Measurements from ENCODE around the gene ZNF26.
"Not testable (repeated sequence)": the region's sequence is repeated elsewhere in the genome, so short reads cannot be mapped to it uniquely, and the experiment has no call there.

The ZNF26 gene

GRCh38 chr12:132949936-132950837 is 36.0 kb upstream of the ZNF26 start:
- no peaks in the 10 kb centered on the region for H3K4me1 ChIP-seq (ENCODE audit: insufficient read depth, low read length)

DNA sequence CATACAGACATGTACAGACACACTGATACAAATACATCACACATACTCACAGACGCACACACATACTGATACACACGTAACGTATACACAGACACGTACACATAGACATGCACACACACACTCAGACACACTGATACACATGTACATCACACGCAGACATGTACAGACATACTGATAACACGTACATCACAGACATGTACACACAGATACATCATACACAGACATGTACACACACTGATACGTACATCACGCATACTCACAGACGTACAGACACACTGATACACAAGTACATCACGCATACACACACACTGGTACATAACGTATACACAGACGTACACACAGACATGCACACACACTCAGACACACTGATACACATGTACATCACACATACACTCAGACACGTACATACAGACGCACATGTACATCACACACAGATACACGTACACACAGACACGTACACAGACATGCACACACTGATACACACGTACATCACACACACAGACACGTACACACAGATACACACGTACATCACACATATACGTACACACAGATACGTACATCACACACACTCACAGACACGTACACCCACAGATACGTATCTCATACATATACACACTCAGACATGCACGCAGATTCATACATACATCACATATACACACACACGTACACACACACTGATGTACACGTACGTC is 35.2 kb upstream of the ZNF26 start:
- H3K4me1 ChIP-seq (ENCODE audit: insufficient read depth, low read length) = no peaks in the 10 kb centered on the region
- H3K36me3 ChIP-seq (ENCODE audit: insufficient read depth, low read depth, low read length) = no peaks in the 10 kb centered on the region
- H3K9ac ChIP-seq (ENCODE audit: low read depth, low read length) = no peak overlapping the region
- H3K9me3 ChIP-seq (ENCODE audit: insufficient read depth, low read depth, low read length) = peaks cover 94% of the 10 kb centered on the region
- no peaks in the 10 kb centered on the region for H3K27me3 ChIP-seq (ENCODE audit: insufficient read depth, low read length)
- H3K4me3 ChIP-seq (ENCODE audit: low read length) = peak overlapping the region; percentile 39
- no peak overlapping the region for H3K27ac ChIP-seq (ENCODE audit: low read length)

More at GRCh38 chr12:132949936-132950837, 36.0 kb upstream of the ZNF26 start:
- peaks cover 97% of the 10 kb centered on the region for H3K9me3 ChIP-seq (ENCODE audit: insufficient read depth, low read depth, low read length)
- H3K9ac ChIP-seq (ENCODE audit: low read depth, low read length) = no peak overlapping the region
- H3K27me3 ChIP-seq (ENCODE audit: insufficient read depth, low read length) = no peaks in the 10 kb centered on the region
- H3K36me3 ChIP-seq (ENCODE audit: insufficient read depth, low read depth, low read length) = no peaks in the 10 kb centered on the region
- no peak overlapping the region for H3K27ac ChIP-seq (ENCODE audit: low read length)
- peak overlapping the region; percentile 39; the same call in 1 of the 2 replicates for H3K4me3 ChIP-seq (ENCODE audit: low read length)

DNA sequence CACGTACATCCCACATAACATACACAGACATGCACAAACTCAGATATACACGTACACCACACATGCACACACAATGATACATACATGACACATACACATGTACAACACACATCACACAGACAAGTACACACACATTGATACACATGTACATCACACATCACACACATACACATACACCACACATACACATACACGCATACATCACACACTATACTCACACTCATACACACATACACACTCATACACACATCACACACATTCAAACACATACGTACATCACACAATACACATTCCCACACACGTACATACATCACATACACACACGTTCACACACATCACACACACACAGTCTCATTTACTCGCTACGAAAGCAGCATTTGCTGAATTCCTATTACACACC is 34.5 kb upstream of the ZNF26 start:
- Histone ChIP-seq H3K9ac (ENCODE audit: low read depth, low read length) (no peak overlapping the region), H3K27ac (ENCODE audit: low read length) (no peak overlapping the region), H3K4me1 (ENCODE audit: insufficient read depth, low read length) (no peaks in the 10 kb centered on the region), H3K36me3 (ENCODE audit: insufficient read depth, low read depth, low read length) (no peaks in the 10 kb centered on the region), H3K9me3 (ENCODE audit: insufficient read depth, low read depth, low read length) (peaks cover 93% of the 10 kb centered on the region), H3K27me3 (ENCODE audit: insufficient read depth, low read length) (no peaks in the 10 kb centered on the region), H3K4me3 (ENCODE audit: low read length) (peak overlapping the region; percentile 39)

GRCh38 chr12:132952371-132953162 is 33.6 kb upstream of the ZNF26 start:
- Histone ChIP-seq H3K27ac (ENCODE audit: low read length) (no peak overlapping the region), H3K36me3 (ENCODE audit: insufficient read depth, low read depth, low read length) (no peaks in the 10 kb centered on the region), H3K9me3 (ENCODE audit: insufficient read depth, low read depth, low read length) (peaks cover 92% of the 10 kb centered on the region), H3K27me3 (ENCODE audit: insufficient read depth, low read length) (no peaks in the 10 kb centered on the region), H3K4me1 (ENCODE audit: insufficient read depth, low read length) (no peaks in the 10 kb centered on the region), H3K9ac (ENCODE audit: low read depth, low read length) (no peak overlapping the region), H3K4me3 (ENCODE audit: low read length) (no peak overlapping the region)

- Histone ChIP-seq H3K4me3 (ENCODE audit: low read length) (no peak overlapping the region), H3K4me1 (ENCODE audit: insufficient read depth, low read length) (no peaks in the 10 kb centered on the region), H3K9ac (ENCODE audit: low read depth, low read length) (no peak overlapping the region), H3K27ac (ENCODE audit: low read length) (no peak overlapping the region), H3K36me3 (ENCODE audit: insufficient read depth, low read depth, low read length) (no peaks in the 10 kb centered on the region), H3K27me3 (ENCODE audit: insufficient read depth, low read length) (no peaks in the 10 kb centered on the region), H3K9me3 (ENCODE audit: insufficient read depth, low read depth, low read length) (peaks cover 92% of the 10 kb centered on the region)
Observed at GRCh38 chr12:132953163-132953425, 33.1 kb upstream of the ZNF26 start.

DNA sequence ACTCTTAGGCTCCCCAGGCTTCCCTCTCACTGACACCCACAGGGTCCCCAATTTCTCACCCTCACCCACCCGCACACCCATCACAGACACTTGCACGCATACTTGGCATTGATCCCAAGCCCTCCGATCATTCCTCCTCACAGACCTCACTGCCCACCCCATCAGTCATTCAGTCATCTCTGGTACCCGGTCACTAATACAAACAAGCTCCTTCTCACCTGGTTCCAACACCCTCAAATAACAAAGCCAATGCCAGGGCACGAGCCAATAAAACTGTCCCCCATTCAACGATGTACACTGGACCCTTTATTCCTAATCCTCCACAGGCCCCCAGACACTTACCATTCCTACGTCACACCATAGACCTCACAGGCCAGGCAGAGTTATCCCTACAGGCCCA is 32.4 kb upstream of the ZNF26 start:
- H3K9me3 ChIP-seq (ENCODE audit: insufficient read depth, low read depth, low read length) = peaks cover 88% of the 10 kb centered on the region
- no peaks in the 10 kb centered on the region for H3K27me3 ChIP-seq (ENCODE audit: insufficient read depth, low read length)
- H3K4me1 ChIP-seq (ENCODE audit: insufficient read depth, low read length) = no peaks in the 10 kb centered on the region
- H3K4me3 ChIP-seq (ENCODE audit: low read length) = peak overlapping the region; percentile 38; the same call in 1 of the 2 replicates
- no peaks in the 10 kb centered on the region for H3K36me3 ChIP-seq (ENCODE audit: insufficient read depth, low read depth, low read length)
- no peak overlapping the region for H3K27ac ChIP-seq (ENCODE audit: low read length)
- H3K9ac ChIP-seq (ENCODE audit: low read depth, low read length) = no peak overlapping the region

DNA sequence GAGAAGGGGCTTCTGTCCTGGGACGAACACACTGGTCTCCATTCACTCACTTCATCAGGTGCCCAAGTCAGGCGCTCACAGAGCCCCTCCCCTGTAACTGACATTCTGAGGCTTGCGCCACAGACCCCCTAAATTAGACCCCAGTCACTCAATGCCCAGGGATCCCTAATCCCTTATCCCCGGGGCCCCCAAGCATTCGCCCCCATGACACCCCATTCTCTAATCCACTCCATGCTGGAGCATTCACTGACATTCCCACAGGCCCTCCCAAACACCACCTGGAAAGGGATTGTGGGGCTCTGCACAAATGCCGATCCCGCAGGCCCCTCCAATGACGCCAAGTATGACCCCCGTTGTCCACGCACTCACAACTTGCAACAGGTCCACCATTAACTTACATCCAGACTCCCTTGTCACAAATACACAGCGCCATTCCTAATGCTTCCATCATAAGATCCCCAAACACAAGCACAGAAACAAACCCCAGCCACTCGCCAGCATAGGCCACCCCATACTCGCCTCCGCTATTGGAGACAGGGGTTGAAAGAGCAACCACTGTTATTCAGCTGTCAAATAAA is 31.6 kb upstream of the ZNF26 start:
- Histone ChIP-seq H3K9me3 (ENCODE audit: insufficient read depth, low read depth, low read length) (peaks cover 88% of the 10 kb centered on the region), H3K36me3 (ENCODE audit: insufficient read depth, low read depth, low read length) (no peaks in the 10 kb centered on the region), H3K4me3 (ENCODE audit: low read length) (no peak overlapping the region), H3K4me1 (ENCODE audit: insufficient read depth, low read length) (no peaks in the 10 kb centered on the region), H3K27ac (ENCODE audit: low read length) (no peak overlapping the region), H3K27me3 (ENCODE audit: insufficient read depth, low read length) (no peaks in the 10 kb centered on the region), H3K9ac (ENCODE audit: low read depth, low read length) (no peak overlapping the region)

GRCh38 chr12:132955094-132956010 is 30.8 kb upstream of the ZNF26 start:
- Histone ChIP-seq H3K27me3 (ENCODE audit: insufficient read depth, low read length) (no peaks in the 10 kb centered on the region), H3K9ac (ENCODE audit: low read depth, low read length) (no peak overlapping the region), H3K9me3 (ENCODE audit: insufficient read depth, low read depth, low read length) (peaks cover 88% of the 10 kb centered on the region), H3K27ac (ENCODE audit: low read length) (no peak overlapping the region), H3K4me3 (ENCODE audit: low read length) (peak overlapping the region; percentile 71), H3K36me3 (ENCODE audit: insufficient read depth, low read depth, low read length) (no peaks in the 10 kb centered on the region), H3K4me1 (ENCODE audit: insufficient read depth, low read length) (no peaks in the 10 kb centered on the region)

GRCh38 chr12:132956011-132956788 is 30.0 kb upstream of the ZNF26 start, which contains the start of gene ZNF605:
Gene ZNF605, minus strand, starts transcription at chr12:132956306. Its CDS starts 10,671 bp downstream, at chr12:132945635.
- H3K27ac ChIP-seq (ENCODE audit: low read length) = no peak within 1 kb of the TSS
- H3K9me3 ChIP-seq (ENCODE audit: insufficient read depth, low read depth, low read length) = peaks cover 87% of the 10 kb centered on the region
- H3K27me3 ChIP-seq (ENCODE audit: insufficient read depth, low read length) = no peaks in the 10 kb centered on the region
- H3K9ac ChIP-seq (ENCODE audit: low read depth, low read length) = no peak within 1 kb of the TSS
- no peaks in the 10 kb centered on the region for H3K36me3 ChIP-seq (ENCODE audit: insufficient read depth, low read depth, low read length)
- no peaks in the 10 kb centered on the region for H3K4me1 ChIP-seq (ENCODE audit: insufficient read depth, low read length)
- H3K4me3 ChIP-seq (ENCODE audit: low read length) = peak within 1 kb of the TSS; percentile 71

- H3K27me3 ChIP-seq (ENCODE audit: insufficient read depth, low read length); H3K9ac ChIP-seq (ENCODE audit: low read depth, low read length); H3K27ac ChIP-seq (ENCODE audit: low read length); H3K36me3 ChIP-seq (ENCODE audit: insufficient read depth, low read depth, low read length); H3K4me3 ChIP-seq (ENCODE audit: low read length); H3K4me1 ChIP-seq (ENCODE audit: insufficient read depth, low read length): not testable (repeated sequence)
- H3K9me3 ChIP-seq (ENCODE audit: insufficient read depth, low read depth, low read length) = peaks cover 71% of the 10 kb centered on the region
Observed at GRCh38 chr12:132961790-132962189, 24.4 kb upstream of the ZNF26 start.

All from iPS-20b (cell line).